HG03039 (cell line): ENCODE data around the gene ST6GALNAC3.

Experiments
- ATAC-seq: cut with Tn5 transposase; IDR thresholded peaks from one replicate; pipeline ENCODE4 v1.9.1; 2021; ENCODE audit warnings: mild to moderate bottlenecking, moderate library complexity; ENCODE audit not compliant: unreplicated experiment

The ST6GALNAC3 gene

GRCh38 chr1:76186554-76187170, 112.1 kb downstream of the ST6GALNAC3 start:
- no peak for ATAC-seq

GRCh38 chr1:76187436-76187835, 112.9 kb downstream of the ST6GALNAC3 start:
- ATAC-seq, result no peak

GRCh38 chr1:76189310-76189709, 114.8 kb downstream of the ST6GALNAC3 start:
- ATAC-seq, result no peak

GRCh38 chr1:76190749-76191424, 116.3 kb downstream of the ST6GALNAC3 start:
- ATAC-seq, result no peak

- ATAC-seq, result no peak
Observed at GRCh38 chr1:76191561-76191960, 117.0 kb downstream of the ST6GALNAC3 start.

GRCh38 chr1:76198452-76198851, 123.9 kb downstream of the ST6GALNAC3 start:
- ATAC-seq, result no peak

GRCh38 chr1:76202670-76203069, 128.1 kb downstream of the ST6GALNAC3 start:
- ATAC-seq, result no peak

GRCh38 chr1:76203127-76203526, 128.6 kb downstream of the ST6GALNAC3 start:
- ATAC-seq, result no peak

GRCh38 chr1:76209238-76209637, 134.7 kb downstream of the ST6GALNAC3 start:
- no peak for ATAC-seq

- ATAC-seq, result no peak
Observed at GRCh38 chr1:76209648-76210047, 135.1 kb downstream of the ST6GALNAC3 start.

- ATAC-seq, result no peak
Observed at GRCh38 chr1:76210160-76210559, 135.6 kb downstream of the ST6GALNAC3 start.

GRCh38 chr1:76218888-76219287, 144.3 kb downstream of the ST6GALNAC3 start:
- no peak for ATAC-seq

- ATAC-seq, result no peak
Observed at GRCh38 chr1:76219366-76219818, 144.8 kb downstream of the ST6GALNAC3 start.

- ATAC-seq, result no peak
Observed at GRCh38 chr1:76224752-76225151, 150.2 kb downstream of the ST6GALNAC3 start.

- no peak for ATAC-seq
Observed at GRCh38 chr1:76225526-76225925, 151.0 kb downstream of the ST6GALNAC3 start.

- ATAC-seq, result no peak
Observed at GRCh38 chr1:76227621-76228020, 153.1 kb downstream of the ST6GALNAC3 start.

- no peak for ATAC-seq
Observed at GRCh38 chr1:76229279-76230005, 154.9 kb downstream of the ST6GALNAC3 start.

- no peak for ATAC-seq
Observed at GRCh38 chr1:76230842-76231281, 156.3 kb downstream of the ST6GALNAC3 start.

- ATAC-seq, result no peak
Observed at GRCh38 chr1:76231320-76231719, 156.8 kb downstream of the ST6GALNAC3 start.

- no peak for ATAC-seq
Observed at GRCh38 chr1:76232666-76233065, 158.1 kb downstream of the ST6GALNAC3 start.

GRCh38 chr1:76234061-76234460, 159.5 kb downstream of the ST6GALNAC3 start:
- ATAC-seq, result no peak

GRCh38 chr1:76237211-76237610, 162.7 kb downstream of the ST6GALNAC3 start:
- no peak for ATAC-seq
